GM18511 (cell line): ENCODE measurements around the gene USP8.
"Not testable (repeated sequence)": the region's sequence is repeated elsewhere in the genome, so short reads cannot be mapped to it uniquely, and the experiment has no call there.

Experiments used
- ATAC-seq: cut with Tn5 transposase; IDR thresholded peaks from one replicate; pipeline ENCODE4 v1.9.1; 2021; ENCODE audit warnings: mild to moderate bottlenecking, moderate library complexity; ENCODE audit not compliant: unreplicated experiment

The USP8 gene

DNA sequence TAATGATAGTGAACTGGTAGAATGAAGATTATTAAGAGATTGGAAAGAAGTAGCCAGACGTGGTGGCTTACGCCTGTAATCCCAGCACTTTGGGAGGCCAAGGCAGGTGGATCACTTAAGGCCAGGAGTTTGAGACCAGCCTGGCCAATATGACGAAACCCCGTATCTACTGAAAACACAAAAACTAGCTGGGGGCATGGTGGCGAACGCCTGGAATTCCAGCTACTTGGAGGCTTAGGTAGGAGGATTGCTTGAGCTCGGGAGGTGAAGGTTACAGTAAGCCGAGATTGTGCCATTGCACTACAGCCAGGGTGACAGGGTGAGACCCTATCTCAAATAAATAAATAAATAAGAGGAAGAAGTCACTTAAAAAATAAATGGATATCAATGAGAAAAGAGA is 14.0 kb downstream of the USP8 start:
- ATAC-seq, result no peak

GRCh38 chr15:50440932-50441331 is 16.7 kb downstream of the USP8 start:
- ATAC-seq, result no peak

DNA sequence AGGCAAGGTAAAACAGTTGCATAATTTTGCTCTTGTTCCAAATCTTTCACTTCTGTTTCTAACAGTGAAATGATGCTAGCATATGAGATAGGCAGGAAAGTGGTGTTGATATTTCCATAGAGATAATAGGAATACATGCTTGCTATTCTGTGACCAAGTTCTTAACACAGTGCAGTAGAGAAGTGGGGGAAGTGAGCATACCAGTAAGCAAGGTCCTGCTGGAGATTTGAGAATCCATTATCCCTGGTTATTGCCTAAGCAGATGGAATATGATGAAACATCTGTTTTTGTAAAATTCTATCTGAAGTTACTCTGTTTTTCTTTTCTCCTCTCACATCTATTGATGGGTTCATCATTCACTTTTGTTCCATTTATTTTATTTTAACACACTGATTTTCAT is 28.7 kb downstream of the USP8 start:
- no peak for ATAC-seq

- no peak for ATAC-seq
These were observed 34.3 kb downstream of the USP8 start for GRCh38 chr15:50458348-50459112.

DNA sequence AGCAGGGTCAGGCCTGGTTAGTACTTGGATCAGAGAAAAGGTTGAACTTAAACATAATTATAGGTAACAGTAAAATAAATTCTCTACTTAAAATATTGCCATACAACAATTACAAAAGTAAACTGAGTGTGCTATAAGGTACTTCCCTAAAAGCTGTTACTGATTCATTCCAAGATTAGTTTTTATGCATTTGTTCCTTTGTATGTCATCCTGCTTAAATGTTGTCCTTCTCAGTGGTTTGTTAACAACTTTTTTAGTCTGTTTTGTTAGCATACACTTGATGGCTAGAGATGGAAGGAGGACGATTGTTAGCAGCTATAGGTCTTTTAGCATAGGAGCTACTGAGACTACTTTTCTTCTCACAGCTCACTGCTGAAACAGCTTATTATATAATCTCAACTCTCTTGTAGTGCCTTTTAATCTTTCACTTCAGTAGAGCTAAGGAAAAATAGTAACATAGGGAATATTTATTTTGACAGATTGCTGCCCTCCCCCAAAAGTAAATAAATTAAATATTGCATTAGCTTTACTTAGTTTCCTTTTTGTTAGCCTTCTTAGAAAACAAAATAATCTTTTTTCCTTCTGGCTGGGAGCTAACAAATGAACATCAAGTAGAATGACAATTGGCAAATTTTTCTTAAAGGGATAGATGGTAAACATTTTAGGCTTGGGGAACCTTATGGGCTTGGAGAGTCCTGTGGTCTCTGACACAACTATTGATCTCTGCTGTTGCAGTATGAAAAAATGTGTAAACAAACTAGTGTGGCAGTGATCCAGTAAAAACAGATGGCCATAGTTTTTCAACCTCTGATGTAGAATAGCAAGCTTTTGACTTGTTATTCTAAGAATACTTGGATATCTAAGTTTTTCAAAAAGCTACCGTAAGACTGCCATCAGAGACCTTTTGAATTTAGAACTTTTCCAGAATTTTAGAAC is 39.5 kb downstream of the USP8 start:
- ATAC-seq, result no peak

GRCh38 chr15:50471072-50471471 is 46.9 kb downstream of the USP8 start:
- ATAC-seq, result no peak

- no peak for ATAC-seq
These were observed 51.9 kb downstream of the USP8 start for GRCh38 chr15:50476143-50476542.

- ATAC-seq, result peak; percentile 81
These were observed 60.6 kb downstream of the USP8 start for GRCh38 chr15:50484781-50485180.

DNA sequence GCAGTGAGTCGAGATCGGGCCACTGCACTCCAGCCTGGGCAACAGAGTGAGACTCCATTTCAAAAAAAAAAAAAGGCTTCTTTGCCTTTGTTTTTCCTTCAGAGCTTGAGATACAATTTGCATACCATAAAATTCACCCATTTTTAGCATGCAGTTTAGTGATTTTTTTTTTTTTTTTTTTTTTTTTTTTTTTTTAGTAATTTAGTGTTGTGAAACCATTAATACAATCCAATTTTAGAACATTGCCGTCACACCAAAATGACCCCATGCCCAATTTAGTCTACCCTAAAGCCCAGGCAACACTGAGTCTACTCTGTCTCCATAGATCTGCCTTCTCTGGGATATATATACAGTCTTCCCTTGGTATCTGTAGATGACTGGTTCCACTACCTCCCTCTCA is 61.2 kb downstream of the USP8 start:
- no peak for ATAC-seq

GRCh38 chr15:50487287-50487686 is 63.1 kb downstream of the USP8 start:
- no peak for ATAC-seq

DNA sequence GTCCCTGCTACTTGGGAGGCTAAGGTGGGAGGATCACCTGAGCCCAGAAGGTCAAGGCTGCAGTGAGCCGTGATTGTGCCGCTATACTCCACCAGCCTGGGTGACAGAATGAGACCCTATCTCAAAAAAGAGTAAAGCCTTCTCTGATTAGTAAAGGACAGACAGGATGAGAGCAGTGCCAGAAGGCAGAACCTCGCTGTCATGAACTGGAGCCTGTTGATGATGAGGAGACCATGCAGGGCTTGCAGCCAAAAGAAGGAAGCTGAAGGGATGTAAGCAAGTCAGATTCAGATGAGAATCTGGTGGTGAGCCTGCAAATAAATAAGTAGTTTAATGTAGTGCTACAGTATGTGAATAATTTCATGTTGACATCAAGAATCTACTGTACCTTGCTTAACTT is 69.4 kb downstream of the USP8 start:
- ATAC-seq, result no peak

GRCh38 chr15:50494547-50494946 is 70.3 kb downstream of the USP8 start:
- not testable (repeated sequence) for ATAC-seq

GRCh38 chr15:50496692-50497091 is 72.5 kb downstream of the USP8 start:
- no peak for ATAC-seq

- ATAC-seq, result no peak
These were observed 76.1 kb downstream of the USP8 start for GRCh38 chr15:50500352-50500751.

DNA sequence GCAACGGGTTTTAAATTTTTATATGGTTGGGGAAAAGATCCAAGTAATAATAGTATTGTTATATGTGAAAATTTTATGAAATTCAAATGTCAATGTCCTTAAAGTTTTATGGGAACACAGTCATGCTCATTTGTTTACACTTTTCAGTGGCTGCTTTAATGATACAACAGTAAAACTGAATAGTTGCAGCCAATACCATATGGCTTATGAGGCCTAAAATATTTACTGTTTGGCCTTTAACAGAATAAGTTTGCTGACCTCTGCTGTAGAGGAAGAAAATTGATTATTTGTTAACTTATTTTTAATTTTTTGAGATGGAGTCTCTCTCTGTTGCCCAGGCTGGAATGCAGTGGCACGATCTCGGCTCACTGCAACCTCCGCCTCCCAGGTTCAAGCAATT is 77.6 kb downstream of the USP8 start:
- ATAC-seq, result no peak

GRCh38 chr15:50503144-50503543 is 78.9 kb downstream of the USP8 start:
- ATAC-seq, result no peak

GRCh38 chr15:50505656-50506055 is 81.5 kb downstream of the USP8 start:
- not testable (repeated sequence) for ATAC-seq

- no peak for ATAC-seq
These were observed 81.9 kb downstream of the USP8 start for GRCh38 chr15:50506121-50506520.

- ATAC-seq, result no peak
These were observed 88.8 kb downstream of the USP8 start for GRCh38 chr15:50513001-50513400.

DNA sequence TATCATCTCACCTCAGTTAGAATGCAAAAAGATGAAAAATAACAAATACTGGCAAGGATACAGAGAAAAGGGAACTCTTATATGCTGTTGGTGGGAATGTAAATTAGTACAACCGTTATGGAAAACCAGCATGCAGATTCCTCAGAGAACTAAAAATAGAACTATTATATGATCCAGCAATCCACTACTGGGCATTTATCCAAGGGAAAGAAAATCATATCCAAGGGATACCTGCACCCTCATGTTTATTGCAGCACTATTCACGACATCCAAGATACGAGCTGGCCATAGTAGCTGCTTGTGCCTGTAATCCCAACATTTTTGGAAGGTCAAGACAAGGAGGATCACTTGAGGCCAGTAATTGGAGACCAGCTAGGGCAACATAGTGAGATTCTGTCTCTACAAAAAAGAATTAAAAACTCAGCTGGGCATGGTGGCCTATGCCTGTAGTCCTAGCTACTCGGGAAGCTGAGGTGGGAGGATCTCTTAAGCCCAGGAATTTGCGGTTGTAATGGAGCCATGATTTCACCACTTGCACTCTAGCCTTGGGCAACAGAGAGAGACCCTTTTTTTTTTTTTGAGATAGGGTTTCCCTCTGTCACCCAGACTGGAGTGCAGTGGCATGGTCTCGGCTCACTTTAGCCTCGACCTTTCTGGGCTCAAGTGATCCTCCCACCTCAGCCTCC is 95.7 kb downstream of the USP8 start:
- ATAC-seq, result no peak

DNA sequence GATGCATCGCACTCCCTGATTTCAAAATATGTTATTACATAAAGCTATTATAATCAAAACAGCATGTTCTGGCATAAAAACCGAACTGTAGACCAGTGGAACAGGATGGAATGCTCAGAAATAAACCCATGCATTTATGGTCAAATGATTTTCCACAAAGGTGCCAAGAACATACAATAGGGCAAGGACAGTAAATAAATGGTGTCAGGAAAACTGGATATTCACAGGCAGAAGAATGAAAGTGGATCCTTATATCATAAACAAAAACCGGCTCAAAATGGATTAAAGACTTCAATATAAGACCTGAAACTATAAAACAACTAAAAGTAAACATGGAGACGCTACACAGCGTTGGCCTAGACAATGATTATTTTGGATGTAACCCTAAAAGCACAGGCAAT is 99.6 kb downstream of the USP8 start:
- ATAC-seq, result no peak
